ENCODE data around the gene MCFD2.
"Not testable (repeated sequence)": the region's sequence is repeated elsewhere in the genome, so short reads cannot be mapped to it uniquely, and the experiment has no call there.

Gene MCFD2

DNA sequence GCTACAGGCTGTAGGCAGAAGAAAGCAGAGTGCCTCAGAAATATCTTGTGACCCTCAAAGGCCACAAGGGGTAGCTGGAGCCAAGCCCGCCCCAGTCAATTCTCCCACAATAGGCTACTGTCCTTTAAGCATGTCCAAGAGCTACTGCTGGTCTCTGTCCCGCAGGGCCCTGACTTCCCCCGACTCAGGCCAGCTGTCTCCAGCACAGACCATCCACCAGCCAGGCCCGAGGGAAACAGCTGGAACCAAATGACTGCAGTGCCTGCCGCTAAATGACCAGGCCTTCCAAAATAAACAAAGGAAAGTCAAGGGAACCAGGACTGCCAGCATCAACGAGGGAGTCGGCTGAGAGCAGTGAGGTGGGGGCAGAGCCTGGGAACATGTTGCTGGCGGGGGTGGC, 36.7 kb downstream of the MCFD2 start:
- peak; percentile 54 for DNase-seq (ENCODE audit: low read depth)
- TF ChIP-seq, protein P1, sequence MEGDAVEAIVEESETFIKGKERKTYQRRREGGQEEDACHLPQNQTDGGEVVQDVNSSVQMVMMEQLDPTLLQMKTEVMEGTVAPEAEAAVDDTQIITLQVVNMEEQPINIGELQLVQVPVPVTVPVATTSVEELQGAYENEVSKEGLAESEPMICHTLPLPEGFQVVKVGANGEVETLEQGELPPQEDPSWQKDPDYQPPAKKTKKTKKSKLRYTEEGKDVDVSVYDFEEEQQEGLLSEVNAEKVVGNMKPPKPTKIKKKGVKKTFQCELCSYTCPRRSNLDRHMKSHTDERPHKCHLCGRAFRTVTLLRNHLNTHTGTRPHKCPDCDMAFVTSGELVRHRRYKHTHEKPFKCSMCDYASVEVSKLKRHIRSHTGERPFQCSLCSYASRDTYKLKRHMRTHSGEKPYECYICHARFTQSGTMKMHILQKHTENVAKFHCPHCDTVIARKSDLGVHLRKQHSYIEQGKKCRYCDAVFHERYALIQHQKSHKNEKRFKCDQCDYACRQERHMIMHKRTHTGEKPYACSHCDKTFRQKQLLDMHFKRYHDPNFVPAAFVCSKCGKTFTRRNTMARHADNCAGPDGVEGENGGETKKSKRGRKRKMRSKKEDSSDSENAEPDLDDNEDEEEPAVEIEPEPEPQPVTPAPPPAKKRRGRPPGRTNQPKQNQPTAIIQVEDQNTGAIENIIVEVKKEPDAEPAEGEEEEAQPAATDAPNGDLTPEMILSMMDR (conservative IDR thresholded peaks at IDR 0.05; ENCODE audit: control insufficient read depth, insufficient read depth, low read depth, low read length) = no peak
- no peak overlapping the region for H3K4me3 ChIP-seq (ENCODE audit: control insufficient read depth, low read depth, low read length)

DNA sequence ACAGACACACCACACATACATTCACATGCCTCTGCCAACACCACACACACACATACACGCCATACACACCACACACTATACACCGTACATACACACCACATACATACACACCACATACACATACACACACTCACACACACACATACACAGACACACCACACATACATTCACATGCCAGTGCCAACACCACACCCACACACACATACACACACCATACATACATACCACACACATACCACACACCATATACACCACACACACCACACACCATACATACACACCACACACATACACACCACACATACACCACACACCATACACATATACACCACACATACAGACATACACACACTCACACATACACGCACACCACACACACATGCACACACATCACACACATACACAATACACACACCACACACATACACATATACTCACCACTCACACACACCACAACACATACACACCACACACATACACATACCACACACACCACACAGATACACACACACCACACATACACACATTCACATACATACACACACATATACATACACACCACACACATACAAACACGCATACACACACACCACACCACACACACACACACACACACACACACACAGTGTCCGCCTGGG, 37.2 kb downstream of the MCFD2 start:
- no peak for DNase-seq (ENCODE audit: low read depth)
- no peak overlapping the region for H3K4me3 ChIP-seq (ENCODE audit: control insufficient read depth, low read depth, low read length)
- TF ChIP-seq, protein P1 (conservative IDR thresholded peaks at IDR 0.05; ENCODE audit: control insufficient read depth, insufficient read depth, low read depth, low read length) = no peak

DNA sequence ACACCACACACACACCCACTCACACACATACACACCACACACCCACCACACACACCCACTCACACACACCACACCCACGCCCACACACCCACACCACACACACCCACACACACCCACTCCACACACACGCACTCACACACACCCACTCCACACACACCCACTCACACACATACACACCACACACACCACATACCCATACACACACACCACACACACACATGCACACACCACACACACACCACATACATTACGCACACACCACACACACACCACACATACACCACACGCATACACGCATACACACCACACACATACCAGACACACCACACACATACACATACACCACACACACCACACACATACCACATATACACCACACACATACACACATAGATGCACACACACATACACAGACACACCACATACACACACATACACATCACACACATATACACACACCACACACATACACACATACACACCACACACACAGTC, 37.9 kb downstream of the MCFD2 start:
- TF ChIP-seq, protein P1 (conservative IDR thresholded peaks at IDR 0.05; ENCODE audit: control insufficient read depth, insufficient read depth, low read depth, low read length) = no peak
- DNase-seq (ENCODE audit: low read depth) = no peak
- no peak overlapping the region for H3K4me3 ChIP-seq (ENCODE audit: control insufficient read depth, low read depth, low read length)

DNA sequence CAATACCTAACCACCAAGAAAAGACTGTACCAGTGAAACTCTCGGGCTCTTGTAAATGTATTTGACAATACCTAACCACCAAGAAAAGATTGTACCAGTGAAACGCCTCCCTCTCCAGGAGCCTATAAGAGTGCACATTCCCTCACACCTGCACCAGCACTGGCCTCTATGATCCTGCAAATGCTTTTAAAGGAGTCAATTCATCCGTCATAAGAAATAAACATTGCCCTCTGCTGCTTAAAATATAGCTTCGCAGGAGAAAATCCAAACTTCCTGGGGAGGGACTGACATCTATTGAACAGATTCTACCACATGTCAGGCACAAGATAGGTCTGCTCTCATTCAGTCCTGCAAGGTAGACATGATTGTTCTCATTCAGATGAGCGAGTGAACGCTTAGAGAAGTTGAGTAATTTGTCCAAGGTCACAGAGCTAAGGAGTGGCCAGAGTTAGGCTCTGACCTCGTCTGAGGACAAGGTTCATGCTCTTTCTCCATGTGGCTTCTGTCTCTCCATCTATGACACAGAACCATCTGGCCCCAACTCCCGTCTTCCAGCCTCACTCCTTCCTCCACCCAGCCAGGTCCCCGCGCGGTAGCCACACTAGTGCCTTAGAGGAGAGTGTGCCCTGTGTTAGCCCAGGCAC, 38.7 kb downstream of the MCFD2 start:
- TF ChIP-seq, protein P1 (conservative IDR thresholded peaks at IDR 0.05; ENCODE audit: control insufficient read depth, insufficient read depth, low read depth, low read length) = peak; percentile 59
- DNase-seq (ENCODE audit: low read depth) = peak; percentile 87

DNA sequence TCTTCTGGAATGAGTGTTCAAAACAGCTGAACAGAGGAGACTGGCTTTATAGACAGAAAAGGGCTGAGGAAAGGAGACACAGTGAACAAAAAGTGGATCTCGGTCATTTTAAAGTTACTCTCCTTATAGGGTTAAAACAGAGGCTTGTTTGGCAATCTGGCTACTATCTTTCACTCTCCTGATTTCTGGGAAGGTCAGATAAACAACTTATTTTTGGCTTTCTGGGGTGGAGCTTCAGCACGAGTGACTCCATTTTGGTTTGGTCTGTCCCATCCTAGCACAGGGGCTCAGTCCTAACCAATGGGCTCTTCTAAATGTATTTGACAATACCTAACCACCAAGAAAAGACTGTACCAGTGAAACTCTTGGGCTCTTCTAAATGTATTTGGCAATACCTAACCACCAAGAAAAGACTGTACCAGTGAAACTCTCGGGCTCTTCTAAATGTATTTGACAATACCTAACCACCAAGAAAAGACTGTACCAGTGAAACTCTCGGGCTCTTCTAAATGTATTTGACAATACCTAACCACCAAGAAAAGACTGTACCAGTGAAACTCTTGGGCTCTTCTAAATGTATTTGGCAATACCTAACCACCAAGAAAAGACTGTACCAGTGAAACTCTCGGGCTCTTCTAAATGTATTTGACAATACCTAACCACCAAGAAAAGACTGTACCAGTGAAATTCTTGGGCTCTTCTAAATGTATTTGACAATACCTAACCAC, 39.5 kb downstream of the MCFD2 start:
- not testable (repeated sequence) for DNase-seq (ENCODE audit: low read depth); H3K4me3 ChIP-seq (ENCODE audit: control insufficient read depth, low read depth, low read length)

More for the DNA sequence above, 38.7 kb downstream of the MCFD2 start:
- H3K4me3 ChIP-seq (ENCODE audit: control insufficient read depth, low read depth, low read length) = no peak overlapping the region

DNA sequence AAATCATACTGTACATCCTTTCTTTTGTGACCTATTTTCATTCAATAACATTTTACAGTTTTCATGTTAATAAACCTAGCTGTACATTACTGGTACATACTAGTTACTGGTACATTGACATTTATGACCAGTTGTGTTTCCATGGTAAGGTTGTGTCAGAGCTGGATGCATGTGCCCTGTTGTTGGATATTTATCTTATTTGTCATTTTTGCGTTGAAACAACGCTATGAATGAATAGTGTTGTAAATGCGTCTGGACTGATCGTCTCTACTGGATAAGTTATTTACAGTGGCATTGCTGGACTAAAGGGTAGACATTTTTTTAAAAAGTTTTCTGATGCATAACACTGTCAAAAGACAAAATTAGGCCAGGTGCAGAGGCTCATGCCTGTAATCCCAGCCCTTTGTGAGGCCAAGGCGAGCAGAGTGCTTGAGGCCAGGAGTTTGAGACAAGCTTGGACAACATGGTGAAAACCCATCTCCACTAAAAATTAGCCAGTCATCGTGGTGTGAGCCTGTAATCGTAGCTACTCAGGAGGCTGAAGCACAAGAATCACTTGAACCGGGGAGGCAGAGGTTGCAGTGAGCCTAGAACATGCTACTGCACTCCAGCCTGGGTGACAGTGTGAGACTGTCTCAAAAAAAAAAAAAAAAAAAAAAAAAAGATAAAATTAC, 40.2 kb downstream of the MCFD2 start:
- TF ChIP-seq, protein P1 (conservative IDR thresholded peaks at IDR 0.05; ENCODE audit: control insufficient read depth, insufficient read depth, low read depth, low read length) = no peak
- DNase-seq (ENCODE audit: low read depth) = no peak
- H3K4me3 ChIP-seq (ENCODE audit: control insufficient read depth, low read depth, low read length) = no peak overlapping the region
